ENCODE data around the gene KIF16B.
A peak's percentile ranks its signal among the peaks of the same experiment; 100 is the strongest.
"Not testable (repeated sequence)": the region's sequence is repeated elsewhere in the genome, so short reads cannot be mapped to it uniquely, and the experiment has no call there.

Gene KIF16B

DNA sequence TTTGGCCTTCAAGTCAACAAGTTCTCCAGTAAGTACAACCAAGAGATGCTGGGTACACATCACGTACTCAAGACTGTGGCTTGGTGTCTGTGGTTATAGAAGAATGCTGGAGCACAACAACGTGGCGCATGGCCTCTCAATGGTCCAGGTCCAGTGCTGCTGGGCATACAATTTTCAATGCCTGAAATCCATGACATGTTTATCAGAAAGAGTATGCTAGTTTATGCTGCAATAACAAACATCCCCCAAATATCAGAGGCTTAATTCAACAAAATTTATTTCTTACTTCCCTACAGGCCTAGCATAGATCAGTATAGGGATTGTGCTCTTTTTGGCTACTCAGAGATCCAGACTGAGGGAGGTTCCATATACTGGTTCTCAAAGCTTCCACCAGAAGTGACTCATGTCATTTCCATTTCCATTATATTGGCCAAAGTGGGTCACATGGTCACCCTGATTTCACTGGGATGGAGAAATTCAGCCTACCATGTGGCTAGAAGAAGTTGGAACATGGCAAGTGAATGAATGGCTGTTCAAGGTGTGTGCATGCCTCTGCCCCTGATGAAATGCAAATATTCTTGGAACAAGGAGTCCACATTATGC lies 33.3 kb upstream of the KIF16B start:
- H3K27ac Mint-ChIP-seq, result no peak overlapping the region
- ATAC-seq, result no peak
- H3K27me3 Mint-ChIP-seq, result peaks cover 24% of the 10 kb centered on the region
- H3K9me3 Mint-ChIP-seq, result no peaks in the 10 kb centered on the region
- no peaks in the 10 kb centered on the region for H3K36me3 Mint-ChIP-seq
- no peaks in the 10 kb centered on the region for H3K4me1 Mint-ChIP-seq
- H3K4me3 Mint-ChIP-seq, result no peak overlapping the region

- Mint-ChIP-seq H3K9me3 (no peaks in the 10 kb centered on the region), H3K4me3 (no peak overlapping the region), H3K27ac (no peak overlapping the region), H3K36me3 (no peaks in the 10 kb centered on the region), H3K27me3 (no peaks in the 10 kb centered on the region), H3K4me1 (no peaks in the 10 kb centered on the region)
- ATAC-seq, result no peak
Measured at GRCh38 chr20:16601047-16601446, 27.8 kb upstream of the KIF16B start.

DNA sequence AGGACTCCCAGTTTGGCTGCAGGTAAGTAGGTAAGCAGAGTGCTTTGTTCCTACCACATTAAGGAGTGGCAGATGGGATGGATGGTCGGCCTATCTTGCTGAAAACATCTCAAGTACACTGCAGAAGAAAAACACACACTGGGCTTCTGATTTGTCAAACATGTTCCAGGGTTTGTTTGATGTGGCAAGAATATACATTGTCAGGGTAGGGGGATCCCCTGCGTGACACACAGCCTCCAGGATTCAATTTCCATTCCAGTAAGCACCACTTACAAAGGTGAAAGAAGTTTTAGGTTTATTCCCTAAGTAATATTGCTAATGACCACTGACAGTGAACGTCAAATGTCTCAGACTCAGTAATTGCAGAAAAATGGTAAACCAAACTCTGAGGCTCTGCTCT lies 26.0 kb upstream of the KIF16B start:
- Mint-ChIP-seq H3K27me3 (peaks cover under 1% of the 10 kb centered on the region), H3K9me3 (no peaks in the 10 kb centered on the region), H3K36me3 (no peaks in the 10 kb centered on the region), H3K4me1 (no peaks in the 10 kb centered on the region), H3K27ac (no peak overlapping the region), H3K4me3 (no peak overlapping the region)
- no peak for ATAC-seq

DNA sequence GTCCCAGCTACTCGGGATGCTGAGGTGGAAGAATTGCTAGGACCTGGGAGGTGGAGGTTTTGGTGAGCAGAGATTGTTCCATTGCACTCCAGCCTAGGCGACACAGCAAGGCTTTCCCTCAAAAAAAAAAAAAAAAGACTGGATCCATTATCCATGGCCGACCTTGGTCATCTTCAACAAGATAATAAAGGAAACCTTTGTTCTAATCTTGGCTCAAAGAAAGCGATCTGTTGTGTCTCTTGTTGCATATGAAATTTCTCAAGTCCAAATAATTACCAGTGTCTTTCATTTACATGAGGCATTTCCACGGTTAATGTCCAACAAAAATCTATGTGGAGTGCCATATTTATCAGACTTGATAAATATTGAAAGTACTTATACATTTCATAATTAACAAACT lies 23.7 kb upstream of the KIF16B start:
- H3K36me3 Mint-ChIP-seq, result no peaks in the 10 kb centered on the region
- no peak overlapping the region for H3K4me3 Mint-ChIP-seq
- peaks cover 19% of the 10 kb centered on the region for H3K27me3 Mint-ChIP-seq
- H3K27ac Mint-ChIP-seq, result no peak overlapping the region
- H3K9me3 Mint-ChIP-seq, result no peaks in the 10 kb centered on the region
- no peak for ATAC-seq
- no peaks in the 10 kb centered on the region for H3K4me1 Mint-ChIP-seq

- H3K27me3 Mint-ChIP-seq, result peaks cover 23% of the 10 kb centered on the region
- not testable (repeated sequence) for H3K9me3 Mint-ChIP-seq, H3K27ac Mint-ChIP-seq, H3K4me3 Mint-ChIP-seq, ATAC-seq, H3K36me3 Mint-ChIP-seq, H3K4me1 Mint-ChIP-seq
Measured at GRCh38 chr20:16596404-16596803, 23.2 kb upstream of the KIF16B start.

- H3K9me3 Mint-ChIP-seq, result no peaks in the 10 kb centered on the region
- ATAC-seq, result no peak
- no peak overlapping the region for H3K27ac Mint-ChIP-seq
- no peak overlapping the region for H3K4me3 Mint-ChIP-seq
- H3K36me3 Mint-ChIP-seq, result no peaks in the 10 kb centered on the region
- peaks cover 30% of the 10 kb centered on the region for H3K27me3 Mint-ChIP-seq
- H3K4me1 Mint-ChIP-seq, result no peaks in the 10 kb centered on the region
Measured at GRCh38 chr20:16595376-16595775, 22.1 kb upstream of the KIF16B start.

GRCh38 chr20:16590041-16590633 lies 16.9 kb upstream of the KIF16B start:
- no peaks in the 10 kb centered on the region for H3K9me3 Mint-ChIP-seq
- no peak for ATAC-seq
- H3K4me1 Mint-ChIP-seq, result no peaks in the 10 kb centered on the region
- peaks cover 54% of the 10 kb centered on the region for H3K27me3 Mint-ChIP-seq
- H3K27ac Mint-ChIP-seq, result no peak overlapping the region
- no peaks in the 10 kb centered on the region for H3K36me3 Mint-ChIP-seq
- H3K4me3 Mint-ChIP-seq, result no peak overlapping the region

- H3K27me3 Mint-ChIP-seq, result peaks cover 54% of the 10 kb centered on the region
- no peak for ATAC-seq
- H3K4me1 Mint-ChIP-seq, result no peaks in the 10 kb centered on the region
- H3K4me3 Mint-ChIP-seq, result no peak overlapping the region
- H3K27ac Mint-ChIP-seq, result no peak overlapping the region
- no peaks in the 10 kb centered on the region for H3K9me3 Mint-ChIP-seq
- H3K36me3 Mint-ChIP-seq, result no peaks in the 10 kb centered on the region
Measured at GRCh38 chr20:16589623-16590022, 16.4 kb upstream of the KIF16B start.

DNA sequence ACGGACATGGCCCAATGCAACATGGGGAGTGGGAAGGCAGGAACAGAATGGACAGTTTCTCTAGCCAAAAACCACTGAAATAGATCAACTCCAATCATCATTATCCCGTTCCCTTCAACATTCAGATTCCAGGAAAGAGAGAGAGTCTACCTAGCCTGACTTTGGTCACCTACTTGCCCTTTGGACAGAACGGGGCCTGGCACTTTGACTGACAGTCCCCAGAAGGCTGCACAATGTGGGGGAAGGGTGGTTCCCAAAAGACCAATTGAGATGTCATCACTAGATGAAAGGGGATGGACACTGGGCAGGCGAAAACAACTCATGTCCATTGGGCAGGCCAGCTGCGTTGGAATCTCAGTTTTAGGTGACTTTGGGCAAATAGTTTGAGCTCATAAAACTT lies 15.0 kb upstream of the KIF16B start:
- H3K9me3 Mint-ChIP-seq, result no peaks in the 10 kb centered on the region
- no peak for ATAC-seq
- H3K36me3 Mint-ChIP-seq, result no peaks in the 10 kb centered on the region
- H3K27me3 Mint-ChIP-seq, result peaks cover 54% of the 10 kb centered on the region
- H3K4me3 Mint-ChIP-seq, result no peak overlapping the region
- H3K27ac Mint-ChIP-seq, result no peak overlapping the region
- H3K4me1 Mint-ChIP-seq, result no peaks in the 10 kb centered on the region

- Mint-ChIP-seq H3K4me3 (no peak overlapping the region), H3K27ac (no peak overlapping the region), H3K36me3 (no peaks in the 10 kb centered on the region), H3K27me3 (peaks cover 50% of the 10 kb centered on the region), H3K9me3 (no peaks in the 10 kb centered on the region), H3K4me1 (no peaks in the 10 kb centered on the region)
- ATAC-seq, result no peak
Measured at GRCh38 chr20:16587066-16587465, 13.8 kb upstream of the KIF16B start.

GRCh38 chr20:16583474-16583873 lies 10.2 kb upstream of the KIF16B start:
- Mint-ChIP-seq H3K27ac (no peak overlapping the region), H3K4me1 (no peaks in the 10 kb centered on the region), H3K36me3 (no peaks in the 10 kb centered on the region), H3K27me3 (peaks cover 40% of the 10 kb centered on the region), H3K9me3 (no peaks in the 10 kb centered on the region), H3K4me3 (no peak overlapping the region)
- no peak for ATAC-seq

DNA sequence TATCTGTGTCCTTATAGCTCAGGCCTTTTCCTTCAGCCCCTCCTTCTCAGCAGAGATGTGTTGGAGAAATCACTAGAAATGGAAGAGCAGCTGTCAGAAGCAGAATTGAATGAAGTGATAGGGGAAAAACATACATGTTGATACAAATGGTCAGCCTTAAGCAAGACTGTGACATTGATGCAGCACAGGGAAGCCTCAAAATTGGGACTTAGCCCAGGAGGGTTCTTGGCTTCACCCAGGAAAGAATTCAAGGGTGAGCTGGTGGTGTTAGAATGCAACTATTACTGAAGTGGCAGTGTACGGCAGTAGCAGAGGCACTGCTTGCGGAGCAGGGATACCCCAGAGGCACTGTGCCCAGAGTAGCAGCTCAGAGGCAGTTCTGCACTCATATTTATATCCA lies 8.0 kb upstream of the KIF16B start:
- ATAC-seq, result no peak
- Mint-ChIP-seq H3K4me1 (no peaks in the 10 kb centered on the region), H3K9me3 (no peaks in the 10 kb centered on the region), H3K4me3 (no peak overlapping the region), H3K27me3 (peaks cover 18% of the 10 kb centered on the region), H3K36me3 (no peaks in the 10 kb centered on the region), H3K27ac (no peak overlapping the region)

DNA sequence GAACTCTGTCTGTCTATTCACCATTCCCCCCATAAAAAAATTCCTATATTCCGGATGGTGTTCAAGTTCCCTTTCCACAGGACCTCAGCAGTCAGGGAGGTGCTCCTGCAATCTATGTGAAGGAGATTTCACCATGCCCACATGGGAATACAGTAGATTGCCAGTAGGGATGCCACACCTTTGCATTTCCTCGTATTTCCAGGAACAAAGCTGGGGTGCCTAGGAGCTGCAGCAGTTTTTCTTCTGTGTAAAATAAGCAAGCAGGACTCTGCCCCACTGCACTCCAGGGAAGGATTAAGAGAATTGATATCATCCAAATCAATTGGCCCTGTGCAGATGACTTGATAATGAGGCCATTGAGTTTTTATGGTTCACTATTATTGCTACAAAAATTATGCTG lies 7.4 kb upstream of the KIF16B start:
- Mint-ChIP-seq H3K36me3 (no peaks in the 10 kb centered on the region), H3K27me3 (peaks cover 16% of the 10 kb centered on the region), H3K9me3 (no peaks in the 10 kb centered on the region), H3K4me3 (no peak overlapping the region), H3K27ac (no peak overlapping the region), H3K4me1 (peaks cover 2% of the 10 kb centered on the region)
- no peak for ATAC-seq

DNA sequence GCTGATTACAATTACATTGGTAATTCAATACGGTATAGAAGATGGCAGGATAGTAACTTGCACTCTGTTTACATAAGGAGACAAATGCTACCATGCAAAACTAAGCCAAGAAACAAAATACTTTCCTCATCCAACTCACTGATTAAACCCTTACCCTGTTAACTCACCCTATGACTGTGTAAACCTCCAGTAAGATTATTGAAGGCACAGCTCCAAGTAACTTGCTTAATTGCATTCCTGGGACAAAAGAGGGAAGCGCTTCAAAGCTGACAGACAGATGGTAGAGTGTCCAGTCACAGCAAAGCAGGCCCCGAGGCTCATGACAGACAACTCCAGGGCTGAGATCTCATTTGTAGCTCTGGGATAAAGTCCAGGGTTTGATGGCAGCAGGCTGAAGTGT lies 6.9 kb upstream of the KIF16B start:
- ATAC-seq, result no peak

DNA sequence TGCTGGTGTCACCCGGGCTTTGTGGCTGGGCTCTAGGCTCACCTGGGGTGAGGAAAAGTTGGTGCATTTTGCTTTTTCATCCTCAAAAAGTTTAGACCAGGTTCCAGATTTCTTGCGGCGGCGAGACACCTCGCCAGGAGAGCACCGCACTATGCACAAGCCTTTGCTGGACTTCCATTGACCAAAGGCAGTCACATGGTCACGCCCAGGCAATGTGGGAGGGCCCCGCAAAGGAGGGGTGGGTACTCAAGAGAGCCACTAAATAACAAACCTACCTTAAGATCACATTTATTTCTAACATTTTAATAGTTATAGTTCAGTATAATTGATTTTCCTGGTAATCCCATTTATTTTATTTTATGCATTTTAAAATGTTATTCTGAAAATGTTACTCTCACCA lies 3.0 kb upstream of the KIF16B start:
- Mint-ChIP-seq H3K27ac (no peak overlapping the region), H3K9me3 (no peaks in the 10 kb centered on the region), H3K4me1 (peaks cover 29% of the 10 kb centered on the region), H3K4me3 (no peak overlapping the region), H3K27me3 (no peaks in the 10 kb centered on the region), H3K36me3 (no peaks in the 10 kb centered on the region)
- no peak for ATAC-seq

More for the DNA sequence above, 6.9 kb upstream of the KIF16B start:
- Mint-ChIP-seq H3K9me3 (no peaks in the 10 kb centered on the region), H3K27me3 (peaks cover 16% of the 10 kb centered on the region), H3K36me3 (no peaks in the 10 kb centered on the region), H3K27ac (no peak overlapping the region), H3K4me3 (no peak overlapping the region), H3K4me1 (peaks cover 7% of the 10 kb centered on the region)

GRCh38 chr20:16575390-16576140 lies 2.3 kb upstream of the KIF16B start:
- no peaks in the 10 kb centered on the region for H3K9me3 Mint-ChIP-seq
- H3K27ac Mint-ChIP-seq, result peak overlapping the region; percentile 73
- no peaks in the 10 kb centered on the region for H3K27me3 Mint-ChIP-seq
- H3K4me3 Mint-ChIP-seq, result peak overlapping the region; percentile 77
- no peak for ATAC-seq
- no peaks in the 10 kb centered on the region for H3K36me3 Mint-ChIP-seq
- peaks cover 35% of the 10 kb centered on the region for H3K4me1 Mint-ChIP-seq

All from stimulated activated memory B cell treated with anti-CD40 and anti-IgM and Interleukin-4, amounts not matched to agents 10 μg/mL and 1 μg/mL and 100 μg/mL, for 72 hours (primary cell).